ENCODE data around the gene KLHL29. TPM values are rescaled to one million over a fixed set of nuclear protein-coding genes. Genes with fewer than 3 reads are reported as not detected.

KLHL29 gene
- total RNA-seq, 1 experiment from 2014 or later: 12.2 TPM

DNA sequence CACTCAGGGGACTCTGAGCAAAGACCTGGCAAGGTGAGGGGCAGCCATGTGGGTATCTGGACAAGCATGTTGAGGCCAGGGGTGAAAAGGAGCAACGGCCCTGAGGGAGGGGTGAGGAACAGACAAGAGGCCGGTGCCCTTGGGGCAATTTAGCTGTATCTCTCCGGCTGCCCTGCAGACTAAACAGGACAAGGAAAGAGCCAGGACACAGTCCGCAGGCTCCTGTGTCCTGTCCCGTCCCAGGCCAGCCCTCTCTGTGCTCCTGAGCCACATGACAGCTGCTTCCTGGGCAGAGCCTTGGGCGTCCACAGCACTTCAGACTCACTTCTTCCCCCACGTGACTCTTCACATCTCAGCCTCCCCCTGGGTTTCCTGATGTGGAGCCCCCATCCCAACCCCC lies 206.1 kb downstream of the KLHL29 start:
- Histone ChIP-seq H3K9me3 (ENCODE audit: low read depth, low read length, poor library complexity, severe bottlenecking) (no peaks in the 10 kb centered on the region), H3K4me3 (ENCODE audit: low read depth, low read length, poor library complexity, severe bottlenecking) (no peak overlapping the region), H3K36me3 (ENCODE audit: insufficient read depth, low read length, poor library complexity, severe bottlenecking) (no peaks in the 10 kb centered on the region), H3K27me3 (replicated peaks; ENCODE audit: insufficient read depth, low read depth, low read length, poor library complexity) (no peaks in the 10 kb centered on the region), H3K27ac (ENCODE audit: low read depth, low read length, poor library complexity, severe bottlenecking) (no peak overlapping the region), H3K4me1 (ENCODE audit: insufficient read depth, low read length, poor library complexity, severe bottlenecking) (peaks cover 33% of the 10 kb centered on the region)
- TF ChIP-seq, protein P1, sequence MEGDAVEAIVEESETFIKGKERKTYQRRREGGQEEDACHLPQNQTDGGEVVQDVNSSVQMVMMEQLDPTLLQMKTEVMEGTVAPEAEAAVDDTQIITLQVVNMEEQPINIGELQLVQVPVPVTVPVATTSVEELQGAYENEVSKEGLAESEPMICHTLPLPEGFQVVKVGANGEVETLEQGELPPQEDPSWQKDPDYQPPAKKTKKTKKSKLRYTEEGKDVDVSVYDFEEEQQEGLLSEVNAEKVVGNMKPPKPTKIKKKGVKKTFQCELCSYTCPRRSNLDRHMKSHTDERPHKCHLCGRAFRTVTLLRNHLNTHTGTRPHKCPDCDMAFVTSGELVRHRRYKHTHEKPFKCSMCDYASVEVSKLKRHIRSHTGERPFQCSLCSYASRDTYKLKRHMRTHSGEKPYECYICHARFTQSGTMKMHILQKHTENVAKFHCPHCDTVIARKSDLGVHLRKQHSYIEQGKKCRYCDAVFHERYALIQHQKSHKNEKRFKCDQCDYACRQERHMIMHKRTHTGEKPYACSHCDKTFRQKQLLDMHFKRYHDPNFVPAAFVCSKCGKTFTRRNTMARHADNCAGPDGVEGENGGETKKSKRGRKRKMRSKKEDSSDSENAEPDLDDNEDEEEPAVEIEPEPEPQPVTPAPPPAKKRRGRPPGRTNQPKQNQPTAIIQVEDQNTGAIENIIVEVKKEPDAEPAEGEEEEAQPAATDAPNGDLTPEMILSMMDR (conservative IDR thresholded peaks at IDR 0.05; ENCODE audit: low read depth, low read length): no peak
- no peak for TF ChIP-seq EZH2 (IDR thresholded peaks at IDR 0.05; ENCODE audit: borderline replicate concordance, low read depth, low read length, poor library complexity, severe bottlenecking)
- CTCF ChIA-PET: no interaction called here
- POLR2A ChIA-PET (ENCODE audit: low non-redundant PET): interaction anchor here (0.5 kb wide), 1 partner anchor 756 kb away, joined by 3 read pairs; no protein-coding TSS in a partner anchor
- intact Hi-C loops (cut with micrococcal nuclease; ENCODE audit: unreplicated experiment): no loop called here
- DNase-seq (ENCODE audit: low spot score): no peak
- BruUV-seq (replicated peaks): no TSS peak

DNA sequence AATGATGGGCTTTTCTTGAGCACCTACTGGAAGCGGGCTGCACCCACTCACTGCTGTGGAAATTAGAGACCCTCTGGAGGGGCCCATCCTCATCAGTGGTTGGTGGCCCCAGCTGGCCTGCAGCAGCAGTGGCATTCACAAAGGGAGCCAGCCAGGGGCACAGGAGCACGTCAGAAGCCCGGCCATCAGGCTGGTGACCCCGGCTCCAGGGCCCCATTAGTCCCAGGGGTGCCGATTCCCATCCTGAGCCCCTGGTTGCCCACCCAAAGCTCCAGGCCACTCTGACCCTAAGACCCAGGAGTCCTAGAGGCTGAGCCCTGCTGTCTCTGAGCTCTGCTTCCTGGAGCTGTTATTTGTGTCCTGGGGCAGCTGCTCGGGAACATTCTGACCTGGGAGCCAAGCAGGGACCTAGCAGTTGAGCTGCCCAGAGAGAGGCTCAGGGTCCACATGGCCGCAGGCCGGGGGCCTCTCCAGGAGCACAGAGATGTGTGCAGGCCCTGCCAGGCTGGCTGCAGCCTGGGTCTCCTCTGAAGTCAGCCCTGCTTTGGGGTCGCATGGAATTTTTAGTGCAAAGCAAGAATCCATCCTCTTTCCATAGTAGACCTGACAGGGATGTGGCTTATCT lies 207.2 kb downstream of the KLHL29 start:
- H3K4me1 ChIP-seq (ENCODE audit: insufficient read depth, low read length, poor library complexity, severe bottlenecking): peaks cover 23% of the 10 kb centered on the region
- DNase-seq (ENCODE audit: low spot score): no peak
- H3K4me3 ChIP-seq (ENCODE audit: low read depth, low read length, poor library complexity, severe bottlenecking): no peak overlapping the region
- no peak for TF ChIP-seq EZH2 (IDR thresholded peaks at IDR 0.05; ENCODE audit: borderline replicate concordance, low read depth, low read length, poor library complexity, severe bottlenecking)
- TF ChIP-seq, protein P1 (conservative IDR thresholded peaks at IDR 0.05; ENCODE audit: low read depth, low read length): no peak
- BruUV-seq (replicated peaks): no TSS peak
- no peak overlapping the region for H3K27ac ChIP-seq (ENCODE audit: low read depth, low read length, poor library complexity, severe bottlenecking)
- intact Hi-C loops (cut with micrococcal nuclease; ENCODE audit: unreplicated experiment): no loop called here
- ChIA-PET POLR2A (ENCODE audit: low non-redundant PET) (interaction anchor here (0.6 to 0.7 kb wide), 2 partner anchors 72 to 328 kb away, joined by 3 read pairs; no protein-coding TSS in a partner anchor), CTCF (no interaction called here)
- H3K36me3 ChIP-seq (ENCODE audit: insufficient read depth, low read length, poor library complexity, severe bottlenecking): no peaks in the 10 kb centered on the region
- no peaks in the 10 kb centered on the region for H3K27me3 ChIP-seq (replicated peaks; ENCODE audit: insufficient read depth, low read depth, low read length, poor library complexity)
- H3K9me3 ChIP-seq (ENCODE audit: low read depth, low read length, poor library complexity, severe bottlenecking): no peaks in the 10 kb centered on the region

DNA sequence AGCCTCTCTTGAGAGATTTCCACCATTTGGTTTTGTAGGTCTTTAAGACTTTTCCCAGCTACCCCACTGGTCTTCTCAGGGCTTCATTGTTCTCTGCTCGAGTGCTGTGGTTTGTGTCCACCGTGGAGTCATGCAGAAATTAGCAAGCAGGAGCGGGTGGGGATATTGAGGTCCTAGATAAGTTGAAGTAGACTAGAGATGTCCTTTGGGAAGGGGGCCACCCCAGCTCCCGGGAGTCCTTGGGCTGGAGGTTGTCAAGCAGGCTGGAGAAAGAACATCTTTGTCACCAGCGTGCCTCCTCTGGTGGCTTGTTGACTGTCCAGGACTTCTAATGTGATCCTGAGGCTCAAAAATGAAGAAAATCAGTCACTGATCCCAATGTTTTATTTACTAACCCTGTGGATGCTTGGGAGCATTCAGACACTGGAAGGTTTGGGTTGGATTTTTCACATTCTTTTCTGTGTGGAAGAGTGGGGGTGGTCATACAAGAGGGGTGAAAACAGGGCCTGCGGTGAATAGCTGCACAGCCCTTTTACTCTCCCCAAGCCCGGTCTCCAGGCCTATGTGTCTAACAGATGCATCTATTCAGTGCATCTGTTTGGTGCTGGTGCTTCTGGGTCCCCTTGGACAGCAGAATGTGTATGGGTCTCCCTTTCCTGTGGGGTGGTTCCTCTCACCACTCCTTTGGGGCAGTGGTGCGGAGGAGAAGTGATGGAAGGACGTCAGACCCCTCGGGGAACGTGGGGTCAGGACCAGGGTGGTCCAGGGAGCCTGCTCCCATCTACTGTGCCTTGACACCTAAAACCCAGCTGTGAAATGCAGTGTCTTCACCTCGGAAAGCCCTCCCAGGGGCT lies 208.1 kb downstream of the KLHL29 start:
- intact Hi-C loops (cut with micrococcal nuclease; ENCODE audit: unreplicated experiment): no loop called here
- ChIA-PET CTCF (no interaction called here), POLR2A (ENCODE audit: low non-redundant PET) (interaction anchor here (0.6 to 0.7 kb wide), 2 partner anchors 73 to 327 kb away, joined by 3 read pairs; no protein-coding TSS in a partner anchor)
- H3K36me3 ChIP-seq (ENCODE audit: insufficient read depth, low read length, poor library complexity, severe bottlenecking): no peaks in the 10 kb centered on the region
- no peak for DNase-seq (ENCODE audit: low spot score)
- H3K27ac ChIP-seq (ENCODE audit: low read depth, low read length, poor library complexity, severe bottlenecking): no peak overlapping the region
- H3K4me3 ChIP-seq (ENCODE audit: low read depth, low read length, poor library complexity, severe bottlenecking): no peak overlapping the region
- no peaks in the 10 kb centered on the region for H3K9me3 ChIP-seq (ENCODE audit: low read depth, low read length, poor library complexity, severe bottlenecking)
- no peaks in the 10 kb centered on the region for H3K27me3 ChIP-seq (replicated peaks; ENCODE audit: insufficient read depth, low read depth, low read length, poor library complexity)
- peaks cover 17% of the 10 kb centered on the region for H3K4me1 ChIP-seq (ENCODE audit: insufficient read depth, low read length, poor library complexity, severe bottlenecking)
- no TSS peak for BruUV-seq (replicated peaks)
- TF ChIP-seq, protein P1 (conservative IDR thresholded peaks at IDR 0.05; ENCODE audit: low read depth, low read length): no peak
- no peak for TF ChIP-seq EZH2 (IDR thresholded peaks at IDR 0.05; ENCODE audit: borderline replicate concordance, low read depth, low read length, poor library complexity, severe bottlenecking)
